Measurements from ENCODE around the gene CAMTA1. TPM values are rescaled to one million over a fixed set of nuclear protein-coding genes. Genes with fewer than 3 reads are reported as not detected.
A peak's percentile ranks its signal among the peaks of the same experiment; 100 is the strongest.

The CAMTA1 gene
- total and polyA plus RNA-seq, 8 donors: 42.8 to 213 (median 118) TPM

DNA sequence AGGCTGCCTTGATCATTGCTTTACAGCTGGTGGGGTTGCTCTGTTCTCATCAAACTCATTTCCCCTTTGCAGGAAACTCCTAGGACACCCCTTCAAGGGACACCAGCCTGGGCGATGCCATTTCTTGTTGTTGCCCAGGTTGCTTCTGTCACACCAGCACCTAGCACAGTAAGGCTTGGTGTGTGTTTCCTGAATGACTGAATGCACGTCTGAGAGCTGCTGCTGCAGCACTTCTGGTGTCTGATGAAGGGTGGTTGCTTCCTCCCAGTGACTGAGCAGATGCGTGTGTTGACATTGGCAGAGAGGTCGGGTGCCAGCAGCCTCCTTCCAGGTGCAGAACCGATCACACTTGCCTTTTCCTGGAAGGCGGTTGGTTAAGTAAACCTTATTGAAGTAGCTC is 477.4 kb downstream of the CAMTA1 start:
- Histone ChIP-seq H3K27ac (peak overlapping the region in 1 of 5 donors; percentile 6), H3K4me3 (no peak overlapping the region), H3K27me3 (no peaks in the 10 kb centered on the region), H3K4me1 (peaks cover 29 to 46% (median 45%) of the 10 kb centered on the region in 4 donors), H3K9me3 (no peaks in the 10 kb centered on the region), H3K36me3 (no peaks in the 10 kb centered on the region)
- TF ChIP-seq EP300 (IDR thresholded peaks at IDR 0.05) (no peak), POLR2AphosphoS5 (IDR thresholded peaks at IDR 0.05) (peak in 1 of 3 donors; percentile 59), POLR2A (IDR thresholded peaks at IDR 0.05) (no peak)
- TF ChIP-seq, protein P1, sequence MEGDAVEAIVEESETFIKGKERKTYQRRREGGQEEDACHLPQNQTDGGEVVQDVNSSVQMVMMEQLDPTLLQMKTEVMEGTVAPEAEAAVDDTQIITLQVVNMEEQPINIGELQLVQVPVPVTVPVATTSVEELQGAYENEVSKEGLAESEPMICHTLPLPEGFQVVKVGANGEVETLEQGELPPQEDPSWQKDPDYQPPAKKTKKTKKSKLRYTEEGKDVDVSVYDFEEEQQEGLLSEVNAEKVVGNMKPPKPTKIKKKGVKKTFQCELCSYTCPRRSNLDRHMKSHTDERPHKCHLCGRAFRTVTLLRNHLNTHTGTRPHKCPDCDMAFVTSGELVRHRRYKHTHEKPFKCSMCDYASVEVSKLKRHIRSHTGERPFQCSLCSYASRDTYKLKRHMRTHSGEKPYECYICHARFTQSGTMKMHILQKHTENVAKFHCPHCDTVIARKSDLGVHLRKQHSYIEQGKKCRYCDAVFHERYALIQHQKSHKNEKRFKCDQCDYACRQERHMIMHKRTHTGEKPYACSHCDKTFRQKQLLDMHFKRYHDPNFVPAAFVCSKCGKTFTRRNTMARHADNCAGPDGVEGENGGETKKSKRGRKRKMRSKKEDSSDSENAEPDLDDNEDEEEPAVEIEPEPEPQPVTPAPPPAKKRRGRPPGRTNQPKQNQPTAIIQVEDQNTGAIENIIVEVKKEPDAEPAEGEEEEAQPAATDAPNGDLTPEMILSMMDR (IDR thresholded peaks at IDR 0.05): no peak
- intact Hi-C loops (cut with DNase I; ENCODE audit: low total_unique reads): no loop called here
- 23 to 28% (median 24%) methylated on average over 6 of the region's 6 CpGs for WGBS, 5 donors
- peak; percentile 40 to 72 for DNase-seq

DNA sequence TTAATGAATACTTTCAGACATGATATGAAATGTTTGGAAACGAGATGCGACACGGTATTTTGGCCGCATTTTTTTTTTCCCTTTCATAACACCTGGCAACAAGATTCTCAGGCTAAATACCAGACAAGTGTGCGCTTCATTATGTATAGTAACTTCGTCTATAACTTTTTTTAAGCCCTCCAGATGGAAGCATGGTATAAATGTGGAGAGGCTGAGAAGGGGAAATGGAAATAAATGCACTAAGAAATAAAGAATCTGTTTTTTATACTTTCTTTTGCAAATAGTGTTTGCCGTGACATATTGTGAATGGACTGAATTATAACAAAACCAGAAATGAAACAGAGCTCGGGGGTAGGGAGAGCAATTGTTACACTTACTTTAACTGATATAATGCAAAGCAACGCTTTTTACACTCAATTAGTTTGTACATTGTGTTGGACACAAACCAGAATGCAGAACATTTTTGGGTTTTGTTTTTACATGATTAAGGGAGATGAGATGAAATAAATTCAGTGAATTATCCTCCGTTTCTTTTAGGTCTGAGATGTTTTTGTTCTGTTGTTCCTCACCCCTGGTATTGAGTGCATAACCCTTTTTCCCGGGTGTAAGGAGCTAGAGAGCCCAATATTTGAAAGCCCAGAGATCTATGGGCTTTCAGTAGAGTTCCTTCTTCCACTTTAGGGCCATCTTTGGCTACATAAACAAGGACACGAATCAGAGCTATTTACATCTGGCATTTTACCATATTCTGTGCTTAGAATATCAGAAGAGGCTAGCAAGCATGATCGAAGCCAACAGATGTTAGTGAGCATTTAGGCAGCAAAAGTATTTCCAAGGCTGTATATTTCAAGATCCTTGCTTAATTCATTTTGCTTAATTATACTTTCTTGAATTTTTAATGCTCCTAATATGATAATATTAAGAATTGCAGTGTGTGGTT is 478.0 kb downstream of the CAMTA1 start:
- WGBS, 5 donors: 32 to 48% (median 44%) methylated on average over 13 of the region's 13 CpGs
- no peak for TF ChIP-seq POLR2A (IDR thresholded peaks at IDR 0.05)
- no peak for TF ChIP-seq EP300 (IDR thresholded peaks at IDR 0.05)
- TF ChIP-seq, protein P1 (IDR thresholded peaks at IDR 0.05): no peak
- no peak for TF ChIP-seq POLR2AphosphoS5 (IDR thresholded peaks at IDR 0.05)
- no peaks in the 10 kb centered on the region for H3K27me3 ChIP-seq

DNA sequence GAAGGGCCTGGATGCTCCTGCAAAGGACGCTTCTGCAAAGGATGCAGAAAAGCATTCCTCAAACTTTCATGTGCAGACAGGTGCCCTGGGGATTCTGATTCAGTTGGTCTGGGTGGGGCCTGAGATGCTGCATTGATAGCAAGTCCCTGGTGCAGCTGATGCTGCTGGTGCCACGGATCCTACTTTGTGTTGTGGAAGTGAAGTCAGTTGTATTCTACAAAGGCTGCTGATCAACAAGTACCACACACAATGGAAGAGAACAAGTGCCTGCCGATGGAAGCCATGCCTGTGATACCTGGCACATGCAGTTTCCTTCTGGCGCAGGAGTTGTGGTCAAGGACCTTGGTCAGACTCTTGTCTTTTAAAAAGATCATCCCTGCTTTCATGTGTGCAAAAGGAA is 478.8 kb downstream of the CAMTA1 start:
- WGBS, 5 donors: 60 to 74% (median 70%) methylated on average over 4 of the region's 4 CpGs
- H3K36me3 ChIP-seq: no peaks in the 10 kb centered on the region
- DNase-seq: no peak
- H3K27me3 ChIP-seq: no peaks in the 10 kb centered on the region
- intact Hi-C loops (cut with DNase I; ENCODE audit: low total_unique reads): no loop called here
- no peak overlapping the region for H3K4me3 ChIP-seq
- peaks cover 29 to 46% (median 45%) of the 10 kb centered on the region in 4 donors for H3K4me1 ChIP-seq
- H3K9me3 ChIP-seq: peaks cover 0 to 6% (median 4%) of the 10 kb centered on the region in 4 donors
- no peak for TF ChIP-seq EP300 (IDR thresholded peaks at IDR 0.05)
- TF ChIP-seq, protein P1 (IDR thresholded peaks at IDR 0.05): no peak
- TF ChIP-seq POLR2A (IDR thresholded peaks at IDR 0.05): no peak
- TF ChIP-seq POLR2AphosphoS5 (IDR thresholded peaks at IDR 0.05): no peak
- no peak overlapping the region for H3K27ac ChIP-seq

More for the DNA sequence above, 478.0 kb downstream of the CAMTA1 start:
- H3K27ac ChIP-seq: no peak overlapping the region
- no peak for DNase-seq
- no peaks in the 10 kb centered on the region for H3K36me3 ChIP-seq
- no peaks in the 10 kb centered on the region for H3K9me3 ChIP-seq
- H3K4me3 ChIP-seq: no peak overlapping the region
- H3K4me1 ChIP-seq: peaks cover 29 to 46% (median 45%) of the 10 kb centered on the region in 4 donors
- intact Hi-C loops (cut with DNase I; ENCODE audit: low total_unique reads): no loop called here

DNA sequence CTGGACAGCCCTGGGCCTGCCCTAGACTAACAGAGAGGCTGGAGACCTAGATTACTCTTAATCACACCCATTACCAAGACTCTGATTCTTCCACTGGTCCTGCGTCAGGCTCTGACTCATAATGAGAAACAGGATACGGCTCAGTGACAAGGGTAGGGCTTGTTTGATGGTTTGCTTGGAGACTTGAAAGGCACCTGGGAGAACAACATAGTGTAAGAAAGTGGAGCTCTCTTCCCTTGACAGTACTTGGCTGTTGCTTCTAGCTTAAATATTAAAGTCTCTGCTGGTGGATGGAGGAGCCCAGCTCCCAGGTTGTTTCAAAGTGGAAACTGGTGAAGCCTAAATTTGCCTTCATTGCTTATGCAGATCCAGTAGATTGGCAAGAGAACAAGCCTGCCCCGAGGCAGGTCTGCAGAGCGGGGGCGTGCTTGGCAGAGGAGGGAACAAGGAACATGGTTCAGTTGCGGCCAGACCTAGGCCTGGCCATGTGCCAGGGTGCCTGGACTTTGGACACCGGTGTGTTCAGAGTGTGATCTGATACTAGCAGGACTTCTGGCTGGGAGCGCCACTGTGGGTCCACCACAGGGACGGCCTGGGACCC is 480.6 kb downstream of the CAMTA1 start:
- peaks cover 0 to 15% (median 10%) of the 10 kb centered on the region in 4 donors for H3K9me3 ChIP-seq
- H3K4me1 ChIP-seq: peaks cover 29 to 46% (median 45%) of the 10 kb centered on the region in 4 donors
- intact Hi-C loops (cut with DNase I; ENCODE audit: low total_unique reads): no loop called here
- peak; percentile 94 to 95 for DNase-seq
- H3K27me3 ChIP-seq: no peaks in the 10 kb centered on the region
- peak overlapping the region; percentile 31 to 78 (median 69) for H3K27ac ChIP-seq
- H3K36me3 ChIP-seq: no peaks in the 10 kb centered on the region
- WGBS, 5 donors: 27 to 44% (median 34%) methylated on average over 7 to 9 of the region's 9 CpGs
- TF ChIP-seq EP300 (IDR thresholded peaks at IDR 0.05): no peak
- peak in 1 of 3 donors; percentile 75 for TF ChIP-seq POLR2AphosphoS5 (IDR thresholded peaks at IDR 0.05)
- no peak overlapping the region for H3K4me3 ChIP-seq

All from stomach (tissue), 9 donors.